CD4-positive, alpha-beta T cell treated with Interleukin-4 for 4 hours (primary cell): Measurements from ENCODE around the gene GPR146.

Experiments
- DNase-seq: peaks from one replicate; pipeline ENCODE4 v3.0.0-alpha.2; 2020

GPR146 gene

DNA sequence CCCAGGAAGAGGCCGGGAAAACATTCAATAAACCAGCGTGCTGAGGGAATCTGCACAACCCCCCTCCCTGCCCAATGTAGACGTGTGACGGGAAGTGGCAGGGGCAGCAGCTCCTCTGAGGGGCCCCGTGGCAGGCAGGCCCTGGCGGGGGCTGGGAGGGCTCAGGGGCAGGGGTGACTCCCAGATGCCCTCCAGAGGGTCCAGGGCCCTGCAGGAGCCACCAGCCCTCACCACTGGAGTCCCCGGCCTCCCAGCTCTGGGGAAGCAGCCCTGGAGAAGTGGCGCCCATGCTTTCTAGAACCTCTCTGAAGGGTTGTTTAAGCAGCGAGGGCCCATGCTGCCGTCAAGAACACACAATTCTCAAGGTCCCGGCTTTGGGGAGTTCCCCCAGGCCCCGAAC lies 35.2 kb downstream of the GPR146 start:
- no peak for DNase-seq

DNA sequence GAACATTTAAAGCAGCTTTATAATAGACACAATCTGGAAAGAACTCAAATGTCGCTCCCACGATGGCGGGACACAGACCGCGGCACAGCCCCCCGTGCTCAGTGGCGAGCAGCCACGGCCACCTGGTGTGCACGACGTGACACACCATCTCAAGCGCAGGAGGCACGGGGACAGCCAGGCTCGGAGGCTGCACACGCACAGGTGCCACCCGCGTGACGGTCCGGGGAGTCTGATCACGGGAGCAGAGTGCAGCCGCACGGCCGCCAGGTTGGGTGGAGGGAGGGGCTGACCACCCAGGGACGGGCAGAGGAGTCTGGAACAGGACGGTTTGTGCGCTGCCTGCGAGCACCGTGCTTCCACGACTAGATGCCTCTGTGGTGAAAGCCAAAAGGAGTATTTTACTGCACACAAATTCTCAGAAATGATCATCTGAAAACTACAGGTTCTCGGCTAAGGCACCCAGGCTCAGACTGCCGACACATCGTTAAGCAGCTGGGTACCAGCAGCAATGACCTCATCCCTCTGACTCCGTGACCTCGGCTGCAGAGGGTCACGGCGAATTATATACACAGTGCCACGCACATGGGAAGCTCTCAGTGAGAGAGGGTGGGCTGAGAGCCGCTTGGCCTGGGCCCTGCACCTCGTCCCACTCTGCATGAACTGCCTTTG lies 36.0 kb downstream of the GPR146 start:
- DNase-seq = no peak

DNA sequence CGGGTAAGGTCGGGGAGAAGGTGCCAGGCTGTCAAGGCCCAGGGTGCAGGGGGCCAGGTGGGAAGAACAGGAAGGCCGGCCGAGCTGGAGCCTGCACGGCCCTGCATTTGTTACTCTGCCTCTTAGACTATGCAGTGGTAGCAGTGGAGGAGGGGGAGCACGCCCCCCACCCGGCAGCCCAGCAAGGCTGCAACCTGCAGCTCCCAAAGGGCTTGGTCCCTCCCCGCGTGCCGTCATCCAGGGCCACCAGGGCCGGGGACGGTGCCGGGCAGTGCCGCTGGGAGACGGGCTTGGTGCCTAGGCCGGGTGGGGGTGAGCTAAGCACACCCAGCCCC lies 36.5 kb downstream of the GPR146 start:
- DNase-seq = no peak

DNA sequence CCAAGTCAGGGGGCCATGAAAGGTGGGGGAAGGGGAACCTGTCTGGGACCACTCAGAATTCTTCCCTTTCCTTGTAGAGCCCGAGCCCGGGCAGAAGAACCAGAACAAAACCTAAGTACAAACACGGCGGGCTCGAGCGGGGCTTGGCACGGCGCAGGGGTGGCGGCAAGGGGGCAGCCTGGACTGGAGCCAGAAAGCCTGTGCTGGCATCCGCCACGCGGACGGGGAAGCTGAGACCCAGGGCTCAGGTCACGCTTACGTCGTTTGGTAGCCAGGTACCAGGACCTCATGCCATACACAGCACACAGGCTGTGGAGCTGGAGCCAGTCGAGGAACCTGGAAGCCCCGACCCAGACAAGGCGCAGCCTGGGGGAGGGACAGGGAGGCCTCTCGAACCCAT lies 37.0 kb downstream of the GPR146 start:
- DNase-seq = no peak

DNA sequence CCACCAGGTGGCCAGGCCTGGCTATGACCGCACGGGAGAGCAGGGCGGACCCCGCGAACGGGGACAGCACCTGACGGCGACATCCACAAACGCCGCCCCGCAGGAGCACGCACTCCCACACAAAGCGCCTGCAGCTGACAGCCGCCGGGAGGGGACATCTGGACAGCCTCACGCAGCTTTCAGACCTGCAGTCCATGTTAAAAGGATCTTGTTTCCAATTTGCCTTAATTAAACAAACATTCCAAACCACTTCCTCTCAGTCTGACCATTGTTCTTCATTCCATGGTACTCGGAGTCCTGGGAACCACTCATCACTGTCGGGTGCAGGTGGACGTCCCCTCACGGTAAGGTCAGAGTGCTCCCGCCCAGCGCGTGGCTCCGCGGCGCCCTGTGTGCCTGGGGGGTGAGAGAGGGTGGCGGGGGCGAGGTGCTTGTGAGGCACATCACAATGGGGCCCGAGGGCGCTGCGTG lies 37.6 kb downstream of the GPR146 start:
- no peak for DNase-seq

DNA sequence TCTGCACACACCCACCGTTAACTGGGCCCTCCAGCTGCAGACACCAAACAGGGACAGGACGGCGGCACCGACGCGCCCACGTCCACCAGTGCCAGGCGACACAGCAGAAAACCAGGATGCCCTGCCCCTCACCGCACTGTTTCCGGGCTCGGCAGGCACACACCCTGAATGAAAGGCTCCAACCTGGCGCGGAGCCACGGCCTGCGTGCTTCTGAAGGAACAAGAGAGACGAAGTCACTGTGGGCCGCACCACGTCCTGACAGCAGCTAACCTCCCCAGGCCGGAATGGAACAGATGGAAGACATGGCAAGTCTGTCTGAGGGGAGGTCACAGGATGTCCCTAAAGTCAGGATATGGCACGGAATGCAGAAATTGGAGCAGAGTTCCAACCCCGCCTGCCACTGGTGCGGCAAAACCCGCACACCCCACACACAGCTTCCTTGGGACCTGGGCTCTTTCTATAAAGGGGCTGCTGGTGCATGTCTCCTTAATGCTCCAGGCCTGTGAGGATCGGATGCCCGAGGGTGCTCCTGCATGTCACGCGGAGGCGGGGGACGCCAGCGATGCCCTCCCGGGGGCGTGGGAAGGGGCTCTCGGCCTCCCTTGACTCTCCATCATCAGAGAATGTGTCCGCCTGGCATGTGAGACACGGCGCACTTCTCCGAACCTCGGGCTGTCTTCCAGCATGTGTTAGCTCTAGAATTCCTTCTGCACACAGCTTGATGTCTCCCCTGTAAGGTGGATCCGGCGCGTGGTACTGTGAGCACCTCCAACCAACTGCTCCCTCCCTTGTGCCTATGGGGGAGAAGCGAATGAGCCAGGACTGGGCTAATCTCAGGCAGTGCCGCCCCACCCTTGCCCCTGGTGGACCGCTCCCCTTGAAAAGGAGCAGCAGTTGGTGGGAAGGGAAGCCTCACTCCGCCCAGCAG lies 39.6 kb downstream of the GPR146 start:
- no peak for DNase-seq

- DNase-seq = no peak
Observed at GRCh38 chr7:1085266-1085665, 40.9 kb downstream of the GPR146 start.

DNA sequence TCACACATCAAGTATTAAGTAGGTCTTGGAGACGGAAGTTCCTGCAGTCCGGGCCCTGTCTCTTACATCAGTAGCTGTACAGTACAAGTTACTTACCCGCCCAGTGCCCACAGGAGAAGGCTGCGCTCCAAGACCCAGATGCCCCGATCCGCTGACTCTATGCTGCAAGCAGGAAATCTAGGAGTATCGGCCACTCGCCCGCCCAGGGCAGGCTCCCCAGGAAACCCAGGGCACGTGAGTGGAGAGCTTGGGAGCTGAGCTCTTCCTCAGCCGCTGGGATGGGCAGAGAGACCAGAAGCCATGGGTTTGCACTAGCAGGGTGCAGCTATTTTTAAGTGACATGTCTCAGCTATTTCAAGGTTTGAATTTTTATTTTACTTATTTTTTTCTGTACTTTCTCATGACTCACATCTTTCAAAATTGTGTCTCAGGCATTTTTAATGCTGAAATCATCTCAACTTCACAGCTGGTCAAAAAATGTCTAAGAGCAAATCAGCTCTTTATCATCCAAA lies 41.6 kb downstream of the GPR146 start:
- DNase-seq = no peak

DNA sequence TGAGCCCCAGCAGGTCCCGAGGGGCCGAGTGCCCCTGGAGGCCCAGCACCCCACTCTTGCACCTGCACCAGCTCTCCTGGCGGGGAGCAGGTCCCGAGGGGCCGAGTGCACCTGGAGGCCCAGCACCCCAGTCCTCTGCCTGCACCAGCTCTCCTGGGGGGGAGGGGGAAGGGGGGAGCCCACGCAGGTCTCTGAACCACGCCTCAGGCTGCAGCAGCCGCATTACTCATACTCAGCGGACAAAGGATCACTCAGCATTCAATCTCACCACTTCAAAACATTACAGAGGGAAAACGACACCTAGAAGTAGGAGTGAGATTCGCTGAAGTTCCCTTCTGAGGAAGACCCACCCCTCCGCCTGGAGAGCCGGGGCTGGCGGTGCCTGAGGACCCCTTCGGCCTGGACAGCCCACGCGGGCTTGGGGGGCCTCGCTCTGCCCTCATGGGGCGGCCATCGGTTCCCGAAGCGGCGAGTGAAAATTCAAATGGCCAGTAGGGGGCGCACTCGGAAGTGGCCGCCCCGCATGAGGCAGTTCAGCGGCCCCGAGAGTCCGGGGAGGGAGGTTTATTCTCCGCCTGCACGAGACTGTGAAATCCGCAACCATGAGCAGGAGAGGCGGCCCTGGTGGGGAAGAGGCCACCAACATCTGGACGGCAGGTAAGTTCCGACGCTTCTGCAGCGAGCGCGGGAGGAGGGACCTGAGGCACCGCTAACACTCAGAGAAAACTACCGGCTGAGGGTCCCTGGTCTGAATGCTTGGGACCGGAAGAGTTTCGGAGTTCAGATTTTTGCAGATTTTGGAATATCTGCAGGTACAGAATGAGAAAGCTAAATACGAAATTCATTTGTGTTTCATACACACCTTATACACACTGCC lies 42.5 kb downstream of the GPR146 start:
- peak; percentile 52 for DNase-seq

DNA sequence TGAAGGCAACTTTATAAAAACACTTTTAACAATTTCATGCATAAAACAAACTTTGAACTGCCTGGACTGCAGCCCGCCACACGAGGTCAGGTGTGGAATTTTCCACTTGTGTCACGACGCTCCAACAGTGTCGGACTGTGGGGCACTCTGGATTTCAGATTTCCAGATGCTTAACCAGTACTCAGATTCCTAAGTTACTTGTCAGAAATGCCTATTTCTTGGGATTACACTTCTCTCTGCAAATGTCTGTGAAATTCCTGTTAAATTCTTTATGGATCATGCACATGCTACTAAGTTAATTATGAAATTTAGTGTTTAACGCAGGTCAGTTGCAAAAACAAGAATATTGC lies 43.1 kb downstream of the GPR146 start:
- DNase-seq = no peak

DNA sequence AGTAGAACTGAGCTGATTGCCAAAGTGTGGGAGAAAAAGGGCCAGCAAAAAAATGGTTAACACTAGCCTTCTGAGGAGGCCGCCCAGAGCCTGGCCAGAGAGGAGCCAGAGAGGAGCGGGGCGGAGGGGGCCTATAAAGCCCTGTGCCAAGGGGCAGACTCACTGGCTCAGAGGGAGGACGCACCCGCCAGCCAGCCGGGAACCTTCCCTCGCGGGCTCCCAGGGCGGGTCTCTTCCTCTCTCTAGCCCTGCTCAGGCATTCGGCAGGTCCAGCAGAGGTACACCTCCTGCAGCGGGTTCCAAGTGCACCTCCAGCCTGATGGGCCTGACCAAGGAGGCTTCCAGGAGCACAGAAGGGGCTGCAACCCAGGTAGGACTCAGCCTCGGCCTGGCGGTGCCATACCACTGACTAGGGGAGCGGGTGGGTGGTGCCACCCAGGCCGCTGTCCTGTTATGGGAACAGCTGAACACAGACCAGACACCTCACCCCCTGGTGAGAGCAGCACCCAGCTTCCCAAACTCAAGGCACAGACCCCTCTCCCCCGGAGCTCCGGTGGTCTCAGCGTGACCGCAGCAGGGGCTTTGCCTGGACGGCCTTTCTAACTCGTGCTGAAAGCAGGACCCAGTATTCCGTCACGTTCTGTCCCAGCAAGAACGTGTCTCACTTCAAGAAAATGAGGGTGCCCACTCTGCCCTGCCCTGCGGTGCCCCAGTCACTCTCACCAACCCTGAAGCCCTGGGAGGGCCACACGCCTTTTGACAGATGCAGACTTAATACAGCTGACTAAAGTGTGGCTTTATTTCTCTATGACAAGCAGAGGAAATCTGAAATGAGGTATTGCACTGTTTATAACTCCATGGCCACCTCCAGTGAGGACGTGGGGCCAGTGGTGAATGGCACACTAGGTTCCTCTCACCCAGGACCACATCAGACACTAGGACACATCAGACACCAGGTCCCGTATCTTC lies 43.9 kb downstream of the GPR146 start, which contains the start of gene GPER1:
TSS of gene GPER1 (plus strand) at position 162 of the 969 bp plus-strand sequence. CDS start 3,616 bp downstream, outside the sequence.
- DNase-seq = no peak

DNA sequence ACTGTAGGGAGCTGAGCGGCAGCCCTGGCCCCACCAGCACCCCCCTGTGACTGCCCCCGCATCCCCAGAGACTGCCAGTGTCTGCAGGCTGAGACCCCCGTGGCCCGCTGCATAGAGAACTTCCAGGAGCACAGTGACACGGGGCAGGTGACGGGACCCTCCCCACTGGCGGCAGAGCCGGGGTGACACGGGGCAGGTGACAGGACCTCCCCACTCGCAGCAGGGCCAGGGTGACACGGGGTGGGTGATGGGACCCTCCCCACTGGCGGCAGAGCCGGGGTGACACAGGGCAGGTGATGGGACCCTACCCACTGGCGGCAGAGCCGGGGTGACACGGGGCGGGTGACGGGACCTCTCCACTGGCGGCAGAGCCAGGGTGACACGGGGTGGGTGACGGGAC lies 45.9 kb downstream of the GPR146 start:
- DNase-seq = no peak

- DNase-seq = no peak
Observed at GRCh38 chr7:1090686-1091643, 46.6 kb downstream of the GPR146 start.

DNA sequence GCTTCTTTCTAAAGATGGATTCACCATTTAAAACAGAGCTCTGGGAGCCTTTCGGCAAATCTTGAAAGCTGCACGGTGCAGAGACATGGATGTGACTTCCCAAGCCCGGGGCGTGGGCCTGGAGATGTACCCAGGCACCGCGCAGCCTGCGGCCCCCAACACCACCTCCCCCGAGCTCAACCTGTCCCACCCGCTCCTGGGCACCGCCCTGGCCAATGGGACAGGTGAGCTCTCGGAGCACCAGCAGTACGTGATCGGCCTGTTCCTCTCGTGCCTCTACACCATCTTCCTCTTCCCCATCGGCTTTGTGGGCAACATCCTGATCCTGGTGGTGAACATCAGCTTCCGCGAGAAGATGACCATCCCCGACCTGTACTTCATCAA lies 47.3 kb downstream of the GPR146 start:
- no peak for DNase-seq

DNA sequence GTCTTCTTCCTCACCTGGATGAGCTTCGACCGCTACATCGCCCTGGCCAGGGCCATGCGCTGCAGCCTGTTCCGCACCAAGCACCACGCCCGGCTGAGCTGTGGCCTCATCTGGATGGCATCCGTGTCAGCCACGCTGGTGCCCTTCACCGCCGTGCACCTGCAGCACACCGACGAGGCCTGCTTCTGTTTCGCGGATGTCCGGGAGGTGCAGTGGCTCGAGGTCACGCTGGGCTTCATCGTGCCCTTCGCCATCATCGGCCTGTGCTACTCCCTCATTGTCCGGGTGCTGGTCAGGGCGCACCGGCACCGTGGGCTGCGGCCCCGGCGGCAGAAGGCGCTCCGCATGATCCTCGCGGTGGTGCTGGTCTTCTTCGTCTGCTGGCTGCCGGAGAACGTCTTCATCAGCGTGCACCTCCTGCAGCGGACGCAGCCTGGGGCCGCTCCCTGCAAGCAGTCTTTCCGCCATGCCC lies 47.9 kb downstream of the GPR146 start:
- no peak for DNase-seq

DNA sequence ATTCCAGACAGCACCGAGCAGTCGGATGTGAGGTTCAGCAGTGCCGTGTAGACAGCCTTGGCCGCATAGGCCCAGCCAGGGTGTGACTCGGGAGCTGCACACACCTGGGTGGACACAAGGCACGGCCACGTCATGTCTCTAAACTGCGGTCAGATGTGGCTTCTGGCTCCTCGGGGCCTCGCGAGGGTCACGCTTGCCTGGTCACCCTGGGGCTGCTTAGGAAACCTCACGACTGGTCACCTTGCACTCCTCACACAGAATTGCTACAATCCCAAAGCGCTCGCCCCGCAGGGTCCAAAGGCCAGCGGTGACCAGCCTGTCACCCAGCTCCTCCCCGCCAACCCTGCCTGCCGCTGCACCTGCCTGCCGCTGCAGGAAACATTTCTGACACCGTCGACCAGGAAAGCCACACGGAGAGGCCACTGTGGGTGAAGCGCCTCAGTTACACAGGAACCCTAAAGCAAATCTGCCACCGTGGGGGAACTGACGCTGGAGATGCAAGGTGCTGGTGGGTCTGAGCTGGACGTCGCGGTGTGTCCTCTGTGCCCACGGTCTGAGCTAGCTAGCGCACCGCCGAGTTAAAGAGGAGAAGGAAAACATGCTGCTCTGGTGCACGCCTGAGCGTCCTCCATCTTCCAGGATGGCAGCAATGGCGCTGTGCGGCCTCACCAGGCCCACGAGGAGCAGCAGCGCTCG lies 48.6 kb downstream of the GPR146 start:
- no peak for DNase-seq

GRCh38 chr7:1093502-1093843 lies 49.1 kb downstream of the GPR146 start:
- no peak for DNase-seq

- DNase-seq = no peak
Observed at GRCh38 chr7:1093916-1094508, 49.7 kb downstream of the GPR146 start.

DNA sequence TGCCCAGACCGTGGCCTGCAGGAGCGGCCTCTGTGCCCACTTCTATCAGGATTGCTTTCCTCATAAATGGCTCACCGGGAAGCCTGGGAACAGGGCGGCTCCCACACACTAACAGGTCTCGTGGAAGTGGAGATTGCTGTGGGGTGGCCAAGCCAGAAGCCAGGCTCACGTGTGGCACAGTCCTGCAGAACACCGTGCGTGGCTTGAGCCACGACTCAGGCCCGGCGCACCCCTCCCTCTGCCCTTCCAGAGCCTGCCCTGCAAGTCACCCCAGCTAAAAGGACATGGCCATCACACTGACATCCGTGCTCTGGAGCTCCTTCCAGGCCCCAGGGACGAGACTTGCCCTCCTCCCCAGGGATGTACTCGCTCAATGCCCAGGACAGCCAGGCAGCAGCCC lies 50.5 kb downstream of the GPR146 start:
- no peak for DNase-seq
